GM20431 (cell line): ENCODE results near the gene CCNYL1.

ENCODE experiments used
- in situ Hi-C: fragments of 300-500 bp; cut with MseI, MboI; formaldehyde crosslinking; loops from one replicate; pipeline ENCODE4 v1.15.0; 2020; ENCODE audit warnings: low sequenced_read_pairs; ENCODE audit not compliant: unreplicated experiment

Gene CCNYL1

GRCh38 chr2:207778298-207778882 is 67.0 kb downstream of the CCNYL1 start:
- in situ Hi-C loops, result no loop called here

DNA sequence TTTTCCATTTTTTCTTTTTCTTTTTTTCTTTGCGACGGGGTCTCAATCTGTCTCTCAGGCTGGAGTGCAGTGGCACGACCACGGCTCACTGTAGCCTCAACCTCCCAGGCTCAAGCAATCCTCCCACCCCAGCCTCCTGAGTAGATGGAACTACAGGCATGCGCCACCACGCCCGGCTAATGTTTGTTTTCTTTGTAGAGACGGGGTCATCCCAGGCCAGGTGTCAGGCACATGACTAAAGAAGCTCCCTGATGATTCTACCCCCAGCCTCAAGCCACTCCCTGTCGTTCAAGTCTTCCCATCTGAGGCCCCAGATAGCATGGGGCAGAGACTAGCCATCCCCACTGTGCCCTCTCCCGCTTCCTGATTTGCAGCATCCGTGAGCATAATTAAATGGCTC is 68.1 kb downstream of the CCNYL1 start:
- in situ Hi-C loops, result no loop called here

- in situ Hi-C loops, result no loop called here
Observed at GRCh38 chr2:207782238-207783030, 71.0 kb downstream of the CCNYL1 start.

- in situ Hi-C loops, result no loop called here
Observed at GRCh38 chr2:207783514-207783913, 72.1 kb downstream of the CCNYL1 start.

- in situ Hi-C loops, result no loop called here
Observed at GRCh38 chr2:207784898-207785297, 73.5 kb downstream of the CCNYL1 start.

- in situ Hi-C loops, result no loop called here
Observed at GRCh38 chr2:207787017-207787416, 75.6 kb downstream of the CCNYL1 start.

GRCh38 chr2:207787800-207788199 is 76.4 kb downstream of the CCNYL1 start:
- in situ Hi-C loops, result no loop called here

DNA sequence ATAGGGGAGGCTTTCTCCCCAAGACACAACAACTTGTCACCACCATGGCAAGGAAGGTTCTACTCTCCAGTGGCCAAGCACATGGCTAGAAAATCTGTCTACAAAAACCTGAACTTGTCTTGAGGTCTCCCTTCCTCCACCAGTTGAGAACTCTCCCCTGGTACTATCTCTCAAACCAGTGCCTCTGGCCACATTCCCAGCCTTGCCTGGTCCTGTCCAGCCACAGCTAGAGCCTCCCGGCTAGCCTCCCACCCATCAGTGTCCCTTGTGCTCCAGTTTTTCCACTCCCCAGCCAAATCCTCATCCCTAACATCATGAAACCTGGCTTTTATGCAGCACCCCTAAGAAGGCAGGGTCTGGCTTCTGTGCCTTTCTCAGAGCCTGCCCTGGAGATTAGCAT is 79.5 kb downstream of the CCNYL1 start:
- in situ Hi-C loops, result no loop called here

- in situ Hi-C loops, result no loop called here
Observed at GRCh38 chr2:207791579-207792243, 80.3 kb downstream of the CCNYL1 start.

DNA sequence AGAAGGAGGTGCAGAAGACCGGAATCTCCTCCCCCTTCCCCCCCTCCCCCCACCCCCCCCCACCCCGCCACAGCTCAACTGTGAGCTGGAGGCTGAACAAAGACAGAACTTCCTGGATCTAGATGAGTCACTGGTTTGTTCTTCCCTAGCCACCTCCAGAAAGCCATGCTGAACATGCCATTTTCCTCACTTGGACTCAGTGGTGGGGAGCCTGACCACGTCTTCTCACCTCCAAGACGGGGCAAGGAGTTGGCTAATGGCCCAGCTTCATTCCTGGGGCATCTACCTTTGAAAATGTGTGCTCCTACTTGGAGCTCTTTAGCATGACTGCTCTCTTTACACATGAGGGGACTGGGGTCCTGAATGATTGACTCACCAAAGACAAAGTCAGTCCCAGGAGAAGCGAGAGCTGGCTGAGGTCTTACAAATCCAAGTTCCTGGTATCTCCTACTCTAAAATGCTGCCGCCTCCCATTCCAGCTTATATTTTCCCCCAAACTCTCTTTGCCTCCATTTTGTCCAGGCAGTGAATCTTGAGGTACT is 80.9 kb downstream of the CCNYL1 start:
- in situ Hi-C loops, result no loop called here

DNA sequence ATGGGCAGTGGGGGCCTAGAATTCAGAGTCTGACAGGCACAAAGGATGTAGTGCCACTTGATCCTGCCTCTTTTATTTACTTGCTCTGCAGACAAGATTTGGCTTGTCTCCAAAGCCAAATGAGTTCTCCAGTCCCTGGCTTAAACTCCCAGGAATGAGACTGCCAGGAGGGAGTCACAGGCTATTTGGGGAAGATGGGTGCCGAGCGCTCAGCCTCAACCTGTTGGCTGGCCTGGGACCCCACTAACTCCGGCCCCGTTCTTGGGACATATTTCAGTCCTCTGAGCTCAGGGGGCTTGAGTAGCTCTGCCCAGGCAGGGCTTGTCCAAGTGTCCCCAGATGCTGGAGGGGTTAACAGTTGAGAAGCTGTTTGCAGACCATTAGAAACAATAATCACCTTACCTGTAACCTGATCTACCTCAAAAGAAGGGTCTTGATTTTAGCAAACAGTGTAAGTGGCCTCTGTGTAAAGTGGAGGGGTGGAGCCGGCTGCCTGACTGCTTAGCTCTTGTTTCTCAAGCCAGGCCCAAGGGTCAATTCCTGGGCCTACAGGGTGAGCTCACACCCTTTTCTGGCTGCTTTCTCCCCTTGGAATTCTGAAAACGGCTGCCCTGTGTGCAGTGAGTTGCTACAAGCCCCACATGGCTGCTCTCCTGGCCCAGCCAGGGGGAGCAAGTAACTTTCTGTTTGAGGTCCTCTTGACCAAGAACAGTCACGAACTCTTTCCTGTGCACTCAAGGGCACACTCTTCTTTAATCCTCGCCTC is 85.3 kb downstream of the CCNYL1 start:
- in situ Hi-C loops, result no loop called here

DNA sequence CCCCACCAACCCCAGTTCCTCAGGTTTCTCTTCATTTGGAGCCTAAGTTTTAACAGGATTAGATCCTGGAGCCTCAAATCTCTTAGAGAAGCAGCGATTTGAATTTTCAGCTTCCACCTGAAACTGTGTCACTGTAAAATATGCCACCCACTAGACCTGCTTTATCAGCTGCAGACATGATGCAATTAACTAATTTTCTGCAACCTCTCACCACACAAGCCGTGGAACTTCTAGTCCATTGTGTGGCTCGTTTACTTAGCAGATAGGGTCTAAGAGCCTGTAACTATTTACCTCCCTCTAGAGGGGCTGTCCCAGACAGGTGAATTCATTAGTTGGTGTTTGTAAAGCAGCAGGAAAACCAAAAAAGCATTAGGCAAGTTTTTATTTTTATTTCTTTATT is 89.8 kb downstream of the CCNYL1 start:
- in situ Hi-C loops, result no loop called here

DNA sequence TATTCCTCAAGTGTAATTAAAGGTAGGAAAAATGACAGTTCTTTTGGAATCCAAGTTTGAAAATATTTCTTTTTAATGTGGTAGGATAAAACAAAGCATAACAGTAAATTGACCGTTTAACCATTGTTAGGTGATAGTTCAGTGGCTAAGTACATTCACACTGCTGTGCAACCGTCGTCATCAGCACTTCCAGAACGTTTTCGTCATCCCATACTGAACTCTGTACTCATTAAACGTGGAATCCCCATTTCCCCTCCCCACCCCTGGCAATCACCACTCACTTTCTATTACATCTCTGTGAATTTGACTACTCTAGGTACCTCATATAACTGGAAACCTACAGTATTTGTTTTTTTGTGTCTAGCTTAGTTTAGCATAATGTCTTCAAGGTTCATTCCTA is 91.2 kb downstream of the CCNYL1 start:
- in situ Hi-C loops, result no loop called here
